ENCODE data around the gene SCYGR5. TPM values are rescaled to one million over a fixed set of nuclear protein-coding genes. Genes with fewer than 3 reads are reported as not detected.

Gene SCYGR5
- total and polyA plus RNA-seq, 2 of the 8 experiments (the other 6 are each of a cell fraction or from before 2014, with no cell fraction given) = not detected

DNA sequence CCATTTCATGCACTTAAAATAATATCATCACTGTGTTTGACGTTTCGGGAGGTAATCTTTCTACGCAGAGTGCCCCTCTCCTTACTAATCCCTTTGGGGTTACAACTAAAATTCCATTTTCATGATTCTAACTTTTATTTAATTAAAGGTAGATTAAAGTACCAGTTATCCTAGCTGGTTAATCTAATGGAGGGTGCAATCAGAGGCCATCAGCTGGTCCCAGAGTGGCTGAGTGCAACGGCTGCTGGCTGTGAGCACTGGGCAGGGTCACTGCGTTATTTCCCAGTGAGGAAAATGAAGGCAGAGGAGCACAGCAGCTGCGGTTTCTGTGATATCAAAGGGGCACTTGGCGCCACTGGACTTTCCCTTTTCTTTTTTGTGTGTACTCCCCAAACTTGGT is 37.2 kb upstream of the SCYGR5 start:
- ChIA-PET POLR2A (ENCODE audit: partially characterized antibody) (no interaction called here), CTCF (ENCODE audit: partially characterized antibody) (interaction anchor here (0.7 to 1.3 kb wide), 2 partner anchors 233 to 270 kb away, joined by 3 to 4 read pairs; no protein-coding TSS in a partner anchor)
- Histone ChIP-seq H3K36me3 (ENCODE audit: control insufficient read depth in 2 of 4, insufficient read depth in 4 of 4, low read length in 3 of 4) (no peaks in the 10 kb centered on the region), H3K23me2 (ENCODE audit: low read depth, low read length) (no peaks in the 10 kb centered on the region), H2BK5ac (ENCODE audit: low read depth, low read length) (no peak overlapping the region), H2AK5ac (ENCODE audit: low read depth, low read length) (no peak overlapping the region), H3K79me1 (ENCODE audit: low read depth, low read length) (no peaks in the 10 kb centered on the region; the same call in 1 of the 2 replicates), H2BK15ac (ENCODE audit: low read length) (no peak overlapping the region), H4K20me1 (replicated peaks in 1 of 2; ENCODE audit: control insufficient read depth in 1 of 2, insufficient read depth in 2 of 2, low read length in 2 of 2) (no peaks in the 10 kb centered on the region), H3K23ac (ENCODE audit: insufficient read length) (no peak overlapping the region), H3K9ac (replicated peaks in 1 of 4; ENCODE audit: extremely low read depth in 1 of 4, low read depth in 3 of 4, low read length in 3 of 4) (no peak overlapping the region), H4K5ac (ENCODE audit: insufficient read length, low read depth, low read length) (no peak overlapping the region), H3K14ac (ENCODE audit: insufficient read length) (no peak overlapping the region), H2BK120ac (replicated peaks; ENCODE audit: low read depth, low read length) (no peak overlapping the region), H3K9me3 (ENCODE audit: insufficient read depth in 2 of 2, low read depth in 1 of 2, low read length in 1 of 2) (no peaks in the 10 kb centered on the region), H3K79me2 (ENCODE audit: control insufficient read depth in 1 of 2, insufficient read depth in 2 of 2, low read length in 2 of 2) (no peaks in the 10 kb centered on the region), H2BK12ac (ENCODE audit: low read depth, low read length) (no peak overlapping the region), H3K18ac (ENCODE audit: extremely low read depth, low read length) (no peak overlapping the region), H3K27ac (ENCODE audit: low read depth, low read length) (no peak overlapping the region), H4K91ac (replicated peaks; ENCODE audit: insufficient read length, low read length) (no peak overlapping the region), H3K27me3 (replicated peaks in 1 of 4; ENCODE audit: control insufficient read depth in 3 of 4, extremely low read depth in 1 of 4, insufficient read depth in 3 of 4, low read length in 3 of 4) (no peaks in the 10 kb centered on the region), H3K4ac (replicated peaks; ENCODE audit: insufficient read length, low read depth, low read length) (no peak overlapping the region), H3K56ac (replicated peaks; ENCODE audit: insufficient read length, low read depth, low read length) (no peak overlapping the region), H3K4me1 (replicated peaks in 1 of 4; ENCODE audit: control insufficient read depth in 3 of 4, insufficient read depth in 4 of 4, low read length in 3 of 4) (no peaks in the 10 kb centered on the region), H3K4me2 (ENCODE audit: insufficient read depth in 1 of 2, low read depth in 2 of 2, low read length in 2 of 2) (no peak overlapping the region), H4K8ac (ENCODE audit: extremely low read depth, insufficient read depth, low read length) (no peak overlapping the region), H3K4me3 (ENCODE audit: extremely low read depth in 1 of 4, insufficient read depth in 2 of 4, low read depth in 3 of 4, low read length in 4 of 4) (no peak overlapping the region), H2BK20ac (ENCODE audit: low read length) (no peak overlapping the region), H2AFZ (ENCODE audit: low read length) (no peak overlapping the region)
- TF ChIP-seq TBP (IDR thresholded peaks at IDR 0.05; ENCODE audit: low read depth, low read length) (no peak), TAF7 (optimal IDR thresholded peaks at IDR 0.05; ENCODE audit: borderline replicate concordance, low read depth, low read length) (no peak), SP1 (IDR thresholded peaks at IDR 0.05; ENCODE audit: low read depth, low read length) (no peak), SP4 (IDR thresholded peaks at IDR 0.05; ENCODE audit: low read length) (no peak), ASH2L (IDR thresholded peaks at IDR 0.05; ENCODE audit: low read length) (no peak), CREB1 (IDR thresholded peaks at IDR 0.05) (no peak), EGR1 (IDR thresholded peaks at IDR 0.05; ENCODE audit: borderline replicate concordance, low read depth, low read length) (no peak), TAF1 (IDR thresholded peaks at IDR 0.05; ENCODE audit: low read depth, low read length) (no peak), RNF2 (IDR thresholded peaks at IDR 0.05; ENCODE audit: borderline replicate concordance, low read depth, low read length, missing control alignments, poor library complexity, severe bottlenecking) (no peak)
- TF ChIP-seq, protein P1, sequence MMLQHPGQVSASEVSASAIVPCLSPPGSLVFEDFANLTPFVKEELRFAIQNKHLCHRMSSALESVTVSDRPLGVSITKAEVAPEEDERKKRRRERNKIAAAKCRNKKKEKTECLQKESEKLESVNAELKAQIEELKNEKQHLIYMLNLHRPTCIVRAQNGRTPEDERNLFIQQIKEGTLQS (IDR thresholded peaks at IDR 0.05; ENCODE audit: insufficient read depth, low read depth, low read length) = no peak
- TF ChIP-seq, protein P2, sequence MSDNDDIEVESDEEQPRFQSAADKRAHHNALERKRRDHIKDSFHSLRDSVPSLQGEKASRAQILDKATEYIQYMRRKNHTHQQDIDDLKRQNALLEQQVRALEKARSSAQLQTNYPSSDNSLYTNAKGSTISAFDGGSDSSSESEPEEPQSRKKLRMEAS (IDR thresholded peaks at IDR 0.05) = no peak
- FAIRE-seq (no peak), DNase-seq (ENCODE audit: low read depth in 1 of 2, low spot score in 2 of 2) (no peak)
- WGBS, 2 experiments (ENCODE audit: extremely low coverage in 1 of 2, insufficient coverage in 1 of 2, insufficient read length in 1 of 2, insufficient replicate concordance in 2 of 2, low coverage in 1 of 2, low lambda C conversion rate in 2 of 2, missing lambda C conversion rate in 1 of 2) = 91% methylated on average over 7 of the region's 7 CpGs; no CpG with 5 or more reads in 1 of the 2 experiments
